DOHH2 (cell line): ENCODE measurements around the gene UBXN7.

Experiments used
- CTCF ChIP-seq: fragments of 200-600 bp; sonication (generic); IDR thresholded peaks from one replicate; pipeline ENCODE4 v1.5.1; 2014; ENCODE audit warnings: antibody characterized with exemption, mild to moderate bottlenecking, low read depth, low read length; ENCODE audit not compliant: poor library complexity, severe bottlenecking
- EZH2phosphoT487 ChIP-seq: fragments of 200-600 bp; sonication (generic); IDR thresholded peaks from 2 replicates; pipeline ENCODE4 v1.6.1; 2017; ENCODE audit warnings: borderline replicate concordance, mild to moderate bottlenecking, antibody characterized with exemption, low read length, moderate library complexity, mixed read lengths

GRCh38 chr3:196354132-196354531 is 78.1 kb downstream of the UBXN7 start:
- TF ChIP-seq CTCF (no peak), EZH2phosphoT487 (no peak)
